KMS-11 (cell line): ENCODE data around the gene C1QTNF1.

Experiments
- H2AFZ ChIP-seq: fragments of 200-600 bp; sonication (generic); 2 replicates; pipeline ENCODE4 v1.6.1; 2016; ENCODE audit warnings: antibody characterized with exemption, mixed run types, low read depth
- H3K27ac ChIP-seq: fragments of 200-600 bp; sonication (generic); 2 replicates; pipeline ENCODE4 v1.6.1; 2016; ENCODE audit warnings: mild to moderate bottlenecking, mixed run types
- H3K27me3 ChIP-seq: fragments of 200-600 bp; sonication (generic); 2 replicates; pipeline ENCODE4 v1.6.1; 2017; ENCODE audit warnings: mild to moderate bottlenecking, low read depth, mixed run types, moderate library complexity; ENCODE audit not compliant: insufficient read depth
- H3K36me3 ChIP-seq: fragments of 200-600 bp; sonication (generic); 2 replicates; pipeline ENCODE4 v1.6.1; 2017; ENCODE audit warnings: mild to moderate bottlenecking, mixed run types; ENCODE audit not compliant: insufficient read depth
- H3K4me1 ChIP-seq: fragments of 200-600 bp; sonication (generic); 2 replicates; pipeline ENCODE4 v1.6.1; 2016; ENCODE audit warnings: mild to moderate bottlenecking, low read depth, mixed run types; ENCODE audit not compliant: poor library complexity, severe bottlenecking
- H3K4me2 ChIP-seq: fragments of 200-600 bp; sonication (generic); 2 replicates; pipeline ENCODE4 v1.7.0; 2016; ENCODE audit warnings: mild to moderate bottlenecking, mixed run types
- H3K4me3 ChIP-seq: fragments of 200-600 bp; sonication (generic); IDR thresholded peaks from 2 replicates; pipeline ENCODE4 v1.6.1; 2017; ENCODE audit warnings: low read depth, low read length, mixed read lengths; ENCODE audit not compliant: insufficient read depth
- H3K79me2 ChIP-seq: fragments of 200-600 bp; sonication (generic); 2 replicates; pipeline ENCODE4 v1.6.1; 2016; ENCODE audit warnings: low read depth, mixed run types; ENCODE audit not compliant: insufficient read depth
- H3K9ac ChIP-seq: fragments of 200-600 bp; sonication (generic); 2 replicates; pipeline ENCODE4 v1.6.1; 2016; ENCODE audit warnings: mild to moderate bottlenecking, mixed run types
- H4K20me1 ChIP-seq: fragments of 200-600 bp; sonication (generic); 2 replicates; pipeline ENCODE4 v1.6.1; 2016; ENCODE audit warnings: mild to moderate bottlenecking, mixed run types; ENCODE audit not compliant: insufficient read depth
- CTCF ChIP-seq: fragments of 200-600 bp; sonication (generic); conservative IDR thresholded peaks from 2 replicates; pipeline ENCODE4 v1.6.1; 2017; ENCODE audit warnings: low read depth, mild to moderate bottlenecking, antibody characterized with exemption, low read length, moderate library complexity, mixed read lengths

Gene C1QTNF1

GRCh38 chr17:79053251-79053925 is 29.4 kb downstream of the C1QTNF1 start:
- Histone ChIP-seq H3K4me3 (no peak overlapping the region), H3K4me1 (no peaks in the 10 kb centered on the region), H2AFZ (no peak overlapping the region), H3K9ac (no peak overlapping the region), H3K36me3 (no peaks in the 10 kb centered on the region), H3K27ac (no peak overlapping the region), H4K20me1 (no peaks in the 10 kb centered on the region), H3K4me2 (no peak overlapping the region), H3K79me2 (no peaks in the 10 kb centered on the region), H3K27me3 (peaks cover 63% of the 10 kb centered on the region)
- TF ChIP-seq CTCF, result no peak

GRCh38 chr17:79054200-79054960 is 30.4 kb downstream of the C1QTNF1 start:
- H3K36me3 ChIP-seq, result no peaks in the 10 kb centered on the region
- no peak overlapping the region for H2AFZ ChIP-seq
- H3K4me3 ChIP-seq, result no peak overlapping the region
- H3K9ac ChIP-seq, result no peak overlapping the region
- H3K27ac ChIP-seq, result no peak overlapping the region
- no peak for TF ChIP-seq CTCF
- H3K4me1 ChIP-seq, result no peaks in the 10 kb centered on the region
- no peaks in the 10 kb centered on the region for H4K20me1 ChIP-seq
- H3K27me3 ChIP-seq, result peaks cover 56% of the 10 kb centered on the region
- H3K4me2 ChIP-seq, result no peak overlapping the region
- no peaks in the 10 kb centered on the region for H3K79me2 ChIP-seq

- TF ChIP-seq CTCF, result no peak
- no peak overlapping the region for H3K4me3 ChIP-seq
These were observed 31.2 kb downstream of the C1QTNF1 start for GRCh38 chr17:79055197-79055596.

GRCh38 chr17:79057737-79058385 is 33.9 kb downstream of the C1QTNF1 start:
- Histone ChIP-seq H3K4me3 (no peak overlapping the region), H2AFZ (no peak overlapping the region), H3K27me3 (peaks cover 33% of the 10 kb centered on the region; the same call in 1 of the 2 replicates), H3K4me1 (no peaks in the 10 kb centered on the region), H3K4me2 (no peak overlapping the region), H3K9ac (no peak overlapping the region), H3K79me2 (no peaks in the 10 kb centered on the region), H3K36me3 (no peaks in the 10 kb centered on the region), H4K20me1 (no peaks in the 10 kb centered on the region), H3K27ac (no peak overlapping the region)
- no peak for TF ChIP-seq CTCF

More at GRCh38 chr17:79055197-79055596, 31.2 kb downstream of the C1QTNF1 start:
- H3K36me3 ChIP-seq, result no peaks in the 10 kb centered on the region
- no peaks in the 10 kb centered on the region for H3K4me1 ChIP-seq
- H3K79me2 ChIP-seq, result no peaks in the 10 kb centered on the region
- H3K4me2 ChIP-seq, result no peak overlapping the region
- H3K27ac ChIP-seq, result no peak overlapping the region
- H2AFZ ChIP-seq, result no peak overlapping the region
- no peak overlapping the region for H3K9ac ChIP-seq
- H3K27me3 ChIP-seq, result peaks cover 49% of the 10 kb centered on the region
- no peaks in the 10 kb centered on the region for H4K20me1 ChIP-seq
